ENCODE data around the gene NBPF4. TPM values are rescaled to one million over a fixed set of nuclear protein-coding genes. Genes with fewer than 3 reads are reported as not detected.
"Not testable (repeated sequence)": the region's sequence is repeated elsewhere in the genome, so short reads cannot be mapped to it uniquely, and the experiment has no call there.

Gene NBPF4
- total and polyA plus RNA-seq, 4 donors, result 0.01 TPM; not detected in 3

DNA sequence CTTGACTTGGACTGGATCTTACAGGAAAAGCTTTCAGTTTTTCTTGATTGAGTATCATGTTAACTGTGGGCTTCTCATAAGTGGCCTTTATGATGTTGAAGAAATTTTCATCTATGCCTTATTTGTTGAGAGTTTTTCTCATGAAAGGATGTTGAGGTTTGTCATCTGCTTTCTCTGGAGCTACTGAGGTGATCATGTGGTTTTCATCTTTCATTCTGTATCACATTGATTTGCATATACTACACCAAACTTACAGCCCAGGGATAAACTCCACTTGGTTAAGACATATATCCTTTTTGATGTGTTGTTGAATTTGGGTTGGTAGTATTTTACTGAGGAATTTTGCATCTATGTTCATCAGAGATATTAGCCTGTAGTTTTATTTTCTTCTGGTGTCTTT is 11.6 kb upstream of the NBPF4 start:
- DNase-seq; H3K4me1 ChIP-seq (ENCODE audit: control insufficient read depth in 5 of 5, insufficient read depth in 5 of 5, low read length in 5 of 5); H3K27me3 ChIP-seq (ENCODE audit: control insufficient read depth in 3 of 3, insufficient read depth in 3 of 3, low read length in 2 of 3); ATAC-seq (ENCODE audit: insufficient read depth, low FRiP score); H3K27ac ChIP-seq (ENCODE audit: low read depth in 1 of 2, low read length in 1 of 2); H3K9me3 ChIP-seq (ENCODE audit: control insufficient read depth in 4 of 4, insufficient read depth in 3 of 4, low read length in 3 of 4); H3K4me3 ChIP-seq; H3K36me3 ChIP-seq (ENCODE audit: control insufficient read depth in 4 of 4, insufficient read depth in 4 of 4, low read length in 4 of 4); H3K9ac ChIP-seq (ENCODE audit: insufficient read depth in 1 of 2, low read length in 2 of 2): not testable (repeated sequence)

DNA sequence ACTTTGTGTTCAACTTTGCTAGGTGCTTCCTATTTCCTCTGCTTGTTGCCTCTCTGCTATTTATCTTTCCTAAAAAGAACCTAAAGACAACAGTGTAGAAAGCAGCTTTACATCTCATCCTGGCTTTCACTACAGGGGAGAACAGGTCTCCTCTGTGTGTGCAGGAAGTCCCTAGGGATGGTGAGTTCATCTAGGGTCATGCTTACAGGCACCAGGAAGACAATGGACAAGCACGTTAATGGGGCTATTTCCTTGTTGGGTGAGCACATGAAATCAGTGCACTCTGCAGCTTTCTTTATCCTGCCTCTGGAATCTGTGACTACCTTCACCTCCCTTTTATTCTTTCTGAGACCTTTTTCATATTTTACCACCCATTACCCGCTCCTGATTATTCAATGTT is 4.5 kb downstream of the NBPF4 start:
- not testable (repeated sequence) for DNase-seq; H3K9ac ChIP-seq (ENCODE audit: insufficient read depth in 1 of 2, low read length in 2 of 2)

GRCh38 chr1:108235308-108235707 is 8.6 kb downstream of the NBPF4 start:
- H3K4me1 ChIP-seq (ENCODE audit: control insufficient read depth in 5 of 5, insufficient read depth in 5 of 5, low read length in 5 of 5); H3K4me3 ChIP-seq; ATAC-seq (ENCODE audit: insufficient read depth, low FRiP score); H3K27me3 ChIP-seq (ENCODE audit: control insufficient read depth in 3 of 3, insufficient read depth in 3 of 3, low read length in 2 of 3); DNase-seq; H3K36me3 ChIP-seq (ENCODE audit: control insufficient read depth in 4 of 4, insufficient read depth in 4 of 4, low read length in 4 of 4); H3K9me3 ChIP-seq (ENCODE audit: control insufficient read depth in 4 of 4, insufficient read depth in 3 of 4, low read length in 3 of 4); H3K27ac ChIP-seq (ENCODE audit: low read depth in 1 of 2, low read length in 1 of 2); H3K9ac ChIP-seq (ENCODE audit: insufficient read depth in 1 of 2, low read length in 2 of 2): not testable (repeated sequence)
- no CpG with 5 or more reads among the region's 2 CpGs for WGBS, 2 donors

More for the DNA sequence above, 4.5 kb downstream of the NBPF4 start:
- H3K9me3 ChIP-seq (ENCODE audit: control insufficient read depth in 4 of 4, insufficient read depth in 3 of 4, low read length in 3 of 4); H3K36me3 ChIP-seq (ENCODE audit: control insufficient read depth in 4 of 4, insufficient read depth in 4 of 4, low read length in 4 of 4); H3K4me1 ChIP-seq (ENCODE audit: control insufficient read depth in 5 of 5, insufficient read depth in 5 of 5, low read length in 5 of 5); H3K4me3 ChIP-seq; H3K27ac ChIP-seq (ENCODE audit: low read depth in 1 of 2, low read length in 1 of 2); H3K27me3 ChIP-seq (ENCODE audit: control insufficient read depth in 3 of 3, insufficient read depth in 3 of 3, low read length in 2 of 3); ATAC-seq (ENCODE audit: insufficient read depth, low FRiP score): not testable (repeated sequence)
- no CpG with 5 or more reads among the region's 2 CpGs for WGBS, 2 donors

GRCh38 chr1:108232183-108232582 is 11.7 kb downstream of the NBPF4 start:
- ATAC-seq (ENCODE audit: insufficient read depth, low FRiP score); DNase-seq; H3K27ac ChIP-seq (ENCODE audit: low read depth in 1 of 2, low read length in 1 of 2); H3K9me3 ChIP-seq (ENCODE audit: control insufficient read depth in 4 of 4, insufficient read depth in 3 of 4, low read length in 3 of 4); H3K9ac ChIP-seq (ENCODE audit: insufficient read depth in 1 of 2, low read length in 2 of 2); H3K4me3 ChIP-seq; H3K27me3 ChIP-seq (ENCODE audit: control insufficient read depth in 3 of 3, insufficient read depth in 3 of 3, low read length in 2 of 3); H3K4me1 ChIP-seq (ENCODE audit: control insufficient read depth in 5 of 5, insufficient read depth in 5 of 5, low read length in 5 of 5); H3K36me3 ChIP-seq (ENCODE audit: control insufficient read depth in 4 of 4, insufficient read depth in 4 of 4, low read length in 4 of 4): not testable (repeated sequence)
- WGBS, 2 donors, result no CpG with 5 or more reads among the region's 3 CpGs

DNA sequence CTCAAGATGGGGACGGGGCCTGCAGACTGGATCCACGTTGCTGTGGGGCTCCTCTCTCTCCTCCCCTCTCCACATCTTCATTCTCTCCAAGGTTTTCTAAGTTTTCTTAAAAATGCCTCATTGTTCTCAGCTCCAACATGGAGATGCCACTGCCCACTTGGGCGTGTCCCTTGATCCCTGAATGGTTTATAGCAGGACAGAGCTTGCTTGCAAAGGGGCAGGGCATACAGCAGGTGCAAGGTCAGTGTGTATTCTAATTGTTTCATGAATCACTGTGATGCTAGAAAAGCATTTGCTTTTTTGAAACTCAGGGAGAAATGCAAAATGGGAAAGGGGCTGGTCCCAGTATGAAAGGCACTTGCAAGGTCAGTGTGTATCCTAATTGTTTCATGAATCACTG is 13.9 kb downstream of the NBPF4 start:
- not testable (repeated sequence) for H3K9me3 ChIP-seq (ENCODE audit: control insufficient read depth in 4 of 4, insufficient read depth in 3 of 4, low read length in 3 of 4); H3K27ac ChIP-seq (ENCODE audit: low read depth in 1 of 2, low read length in 1 of 2); H3K9ac ChIP-seq (ENCODE audit: insufficient read depth in 1 of 2, low read length in 2 of 2); H3K27me3 ChIP-seq (ENCODE audit: control insufficient read depth in 3 of 3, insufficient read depth in 3 of 3, low read length in 2 of 3); H3K4me3 ChIP-seq; ATAC-seq (ENCODE audit: insufficient read depth, low FRiP score); H3K36me3 ChIP-seq (ENCODE audit: control insufficient read depth in 4 of 4, insufficient read depth in 4 of 4, low read length in 4 of 4); H3K4me1 ChIP-seq (ENCODE audit: control insufficient read depth in 5 of 5, insufficient read depth in 5 of 5, low read length in 5 of 5); DNase-seq
- WGBS, 2 donors, result no CpG with 5 or more reads among the region's 3 CpGs

GRCh38 chr1:108227772-108228171 is 16.1 kb downstream of the NBPF4 start:
- H3K9ac ChIP-seq (ENCODE audit: insufficient read depth in 1 of 2, low read length in 2 of 2); DNase-seq; H3K27me3 ChIP-seq (ENCODE audit: control insufficient read depth in 3 of 3, insufficient read depth in 3 of 3, low read length in 2 of 3); H3K27ac ChIP-seq (ENCODE audit: low read depth in 1 of 2, low read length in 1 of 2); ATAC-seq (ENCODE audit: insufficient read depth, low FRiP score); H3K36me3 ChIP-seq (ENCODE audit: control insufficient read depth in 4 of 4, insufficient read depth in 4 of 4, low read length in 4 of 4); H3K9me3 ChIP-seq (ENCODE audit: control insufficient read depth in 4 of 4, insufficient read depth in 3 of 4, low read length in 3 of 4); H3K4me1 ChIP-seq (ENCODE audit: control insufficient read depth in 5 of 5, insufficient read depth in 5 of 5, low read length in 5 of 5); H3K4me3 ChIP-seq: not testable (repeated sequence)
- WGBS, 2 donors, result no CpG with 5 or more reads among the region's 7 CpGs

DNA sequence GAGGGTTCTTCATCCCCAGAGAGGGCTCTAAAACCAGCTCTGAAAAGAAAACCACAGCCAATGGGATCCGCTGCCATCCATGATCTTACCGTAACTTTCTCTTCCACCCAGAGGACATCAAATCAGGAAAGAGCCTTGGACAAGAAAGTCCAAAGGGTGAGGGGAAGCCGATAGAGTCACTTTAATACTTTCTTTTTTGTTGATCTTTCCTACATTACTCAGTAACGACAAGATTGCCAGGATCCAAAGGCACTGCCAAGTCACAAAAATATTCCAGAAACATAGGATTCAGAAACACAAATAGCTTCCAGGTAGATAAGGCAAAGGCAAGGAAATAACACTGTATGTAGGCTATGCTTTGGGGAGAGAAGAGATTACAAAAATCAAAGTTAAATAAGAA is 17.0 kb downstream of the NBPF4 start:
- H3K9me3 ChIP-seq (ENCODE audit: control insufficient read depth in 4 of 4, insufficient read depth in 3 of 4, low read length in 3 of 4); ATAC-seq (ENCODE audit: insufficient read depth, low FRiP score); DNase-seq; H3K27me3 ChIP-seq (ENCODE audit: control insufficient read depth in 3 of 3, insufficient read depth in 3 of 3, low read length in 2 of 3); H3K4me3 ChIP-seq; H3K4me1 ChIP-seq (ENCODE audit: control insufficient read depth in 5 of 5, insufficient read depth in 5 of 5, low read length in 5 of 5); H3K36me3 ChIP-seq (ENCODE audit: control insufficient read depth in 4 of 4, insufficient read depth in 4 of 4, low read length in 4 of 4); H3K9ac ChIP-seq (ENCODE audit: insufficient read depth in 1 of 2, low read length in 2 of 2); H3K27ac ChIP-seq (ENCODE audit: low read depth in 1 of 2, low read length in 1 of 2): not testable (repeated sequence)
- WGBS, 2 donors, result 84 to 90% methylated on average over 1 of the region's 4 CpGs

- not testable (repeated sequence) for H3K4me1 ChIP-seq (ENCODE audit: control insufficient read depth in 5 of 5, insufficient read depth in 5 of 5, low read length in 5 of 5); DNase-seq; H3K36me3 ChIP-seq (ENCODE audit: control insufficient read depth in 4 of 4, insufficient read depth in 4 of 4, low read length in 4 of 4); H3K4me3 ChIP-seq; H3K27me3 ChIP-seq (ENCODE audit: control insufficient read depth in 3 of 3, insufficient read depth in 3 of 3, low read length in 2 of 3); H3K9ac ChIP-seq (ENCODE audit: insufficient read depth in 1 of 2, low read length in 2 of 2); H3K9me3 ChIP-seq (ENCODE audit: control insufficient read depth in 4 of 4, insufficient read depth in 3 of 4, low read length in 3 of 4); ATAC-seq (ENCODE audit: insufficient read depth, low FRiP score); H3K27ac ChIP-seq (ENCODE audit: low read depth in 1 of 2, low read length in 1 of 2)
- 87 to 92% methylated on average over 7 of the region's 7 CpGs for WGBS, 2 donors
Observed at GRCh38 chr1:108223226-108223625, 20.6 kb downstream of the NBPF4 start.
